T-helper 2 cell (primary cell): ENCODE data around the gene ZSCAN12.

Source experiments
- DNase-seq, 5 experiments: peaks; one replicate each; pipeline versions ENCODE4 v3.0.0 to v3.0.0-alpha.2; 2012 to 2022

The ZSCAN12 gene

GRCh38 chr6:28353356-28353755, 46.2 kb downstream of the ZSCAN12 start:
- DNase-seq: no peak

GRCh38 chr6:28351493-28351925, 48.0 kb downstream of the ZSCAN12 start:
- no peak for DNase-seq

GRCh38 chr6:28351087-28351486, 48.5 kb downstream of the ZSCAN12 start:
- DNase-seq: no peak

- DNase-seq: peak; percentile 55 to 92 (median 71)
Observed at GRCh38 chr6:28349892-28350737, 49.4 kb downstream of the ZSCAN12 start, which contains the start of gene ZKSCAN3. ZKSCAN3 (plus strand) TSS chr6:28349947; CDS start chr6:28359587, 9,640 bp downstream.

- no peak for DNase-seq
Observed at GRCh38 chr6:28349344-28349891, 50.1 kb downstream of the ZSCAN12 start.

GRCh38 chr6:28347119-28347518, 52.4 kb downstream of the ZSCAN12 start:
- no peak for DNase-seq

DNA sequence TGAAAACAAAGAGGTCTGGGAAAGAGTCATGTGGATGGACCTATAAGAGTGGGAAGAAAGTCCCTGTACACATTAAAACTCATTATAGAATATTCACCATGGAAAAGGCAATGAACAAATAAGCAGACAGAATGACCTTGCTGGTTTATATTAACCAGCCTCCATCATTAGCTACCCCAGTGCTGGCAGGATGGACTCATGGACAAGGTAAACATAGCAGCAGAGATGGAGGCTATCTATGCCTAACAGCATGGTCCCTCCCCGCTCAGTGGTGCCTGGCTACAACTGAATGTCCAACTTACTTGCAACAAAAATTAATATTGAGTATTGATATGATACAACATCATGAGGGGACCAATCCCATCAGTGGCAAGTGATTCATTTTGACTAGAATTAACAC, 54.3 kb downstream of the ZSCAN12 start:
- no peak for DNase-seq

DNA sequence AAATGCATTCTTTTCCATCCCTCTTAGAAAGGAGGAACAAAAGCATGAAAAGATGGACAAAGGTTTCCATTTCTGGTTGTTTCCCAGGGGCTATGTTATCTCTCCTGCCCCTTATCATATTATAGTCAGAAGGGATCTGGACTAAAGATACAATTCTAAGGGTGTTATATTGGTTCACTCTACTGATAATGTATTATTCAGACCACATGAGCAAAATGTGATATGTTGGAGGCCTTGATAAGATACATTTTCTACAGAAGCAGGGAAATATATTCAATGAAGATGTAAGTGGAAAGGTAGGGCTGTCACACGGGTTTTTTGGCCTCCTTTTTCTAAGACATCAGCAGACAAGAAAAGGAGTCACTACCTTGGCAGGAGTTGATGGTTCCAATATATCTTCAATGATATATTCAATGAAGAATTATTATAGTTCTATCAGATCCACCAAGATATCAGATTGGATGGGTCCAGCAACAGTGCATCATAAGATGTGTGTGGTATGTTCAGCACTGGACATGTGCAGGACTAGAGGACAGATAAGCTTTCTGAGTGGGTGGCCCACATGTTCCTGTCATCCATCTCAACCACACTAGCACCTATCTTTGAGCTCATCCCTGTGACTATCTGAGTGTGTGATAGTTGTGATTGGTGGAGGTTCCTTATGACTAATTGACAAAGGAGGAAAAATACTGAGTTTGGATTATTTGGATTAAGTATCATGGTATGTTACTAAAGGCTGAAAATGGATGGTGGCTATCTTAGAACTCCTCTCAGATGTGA, 55.5 kb downstream of the ZSCAN12 start:
- no peak for DNase-seq

- no peak for DNase-seq
Observed at GRCh38 chr6:28340310-28341095, 59.0 kb downstream of the ZSCAN12 start.

DNA sequence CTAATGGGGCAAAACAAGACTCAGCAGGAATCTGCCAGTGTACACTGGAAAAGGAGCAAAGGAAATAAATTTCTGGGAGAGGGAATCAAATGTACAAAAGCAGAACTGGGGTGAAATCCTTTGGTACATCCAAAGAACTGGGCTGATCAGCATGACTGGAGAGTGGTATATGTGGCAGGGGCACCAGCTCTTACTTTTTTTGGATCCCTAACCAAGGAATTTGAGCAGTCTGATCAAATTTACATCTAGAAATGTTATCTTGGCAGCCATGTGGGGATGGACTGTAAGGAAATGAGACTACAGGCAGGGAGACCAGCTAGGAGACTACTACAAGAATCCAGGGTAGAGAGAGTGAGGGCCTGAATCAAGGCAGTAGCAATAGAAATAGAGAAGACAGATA, 62.4 kb downstream of the ZSCAN12 start:
- DNase-seq: no peak

GRCh38 chr6:28336284-28337120, 63.0 kb downstream of the ZSCAN12 start:
- peak in 2 of 5 experiments; percentile 34 to 63 for DNase-seq

- DNase-seq: peak; percentile 39 to 91 (median 71)
Observed at GRCh38 chr6:28335564-28336283, 63.8 kb downstream of the ZSCAN12 start, which contains the start of gene ZSCAN31. ZSCAN31 (minus strand) TSS chr6:28336148; CDS start chr6:28329683, 6,465 bp downstream.

- no peak for DNase-seq
Observed at GRCh38 chr6:28335040-28335563, 64.4 kb downstream of the ZSCAN12 start.

GRCh38 chr6:28334286-28335039, 65.1 kb downstream of the ZSCAN12 start:
- no peak for DNase-seq

GRCh38 chr6:28333599-28334018, 65.9 kb downstream of the ZSCAN12 start:
- DNase-seq: no peak

- no peak for DNase-seq
Observed at GRCh38 chr6:28333047-28333446, 66.5 kb downstream of the ZSCAN12 start.

- no peak for DNase-seq
Observed at GRCh38 chr6:28330041-28330440, 69.5 kb downstream of the ZSCAN12 start.
